NCI-H1694 treated with DMSO at 0.1 percent for 48 hours (cell line): Measurements from ENCODE around the gene B4GALNT3.
"Not testable (repeated sequence)": the region's sequence is repeated elsewhere in the genome, so short reads cannot be mapped to it uniquely, and the experiment has no call there.

Experiments
- DNase-seq: peaks from one replicate; lab custom pipeline; 2025; lab: John Stamatoyannopoulos, UW

B4GALNT3 gene

GRCh38 chr12:575129-575502, 115.4 kb downstream of the B4GALNT3 start:
- DNase-seq: no peak

- peak; percentile 69 for DNase-seq
These were observed 116.3 kb downstream of the B4GALNT3 start for GRCh38 chr12:575948-576614.

- no peak for DNase-seq
These were observed 116.9 kb downstream of the B4GALNT3 start for GRCh38 chr12:576615-577110.

GRCh38 chr12:577994-578747, 118.4 kb downstream of the B4GALNT3 start:
- not testable (repeated sequence) for DNase-seq

GRCh38 chr12:578748-579419, 119.1 kb downstream of the B4GALNT3 start:
- no peak for DNase-seq

GRCh38 chr12:579420-580110, 119.8 kb downstream of the B4GALNT3 start:
- no peak for DNase-seq

GRCh38 chr12:580813-581212, 121.1 kb downstream of the B4GALNT3 start:
- DNase-seq: no peak

GRCh38 chr12:581321-581720, 121.6 kb downstream of the B4GALNT3 start:
- no peak for DNase-seq

- DNase-seq: no peak
These were observed 122.0 kb downstream of the B4GALNT3 start for GRCh38 chr12:581746-582145.

GRCh38 chr12:583251-583869, 123.6 kb downstream of the B4GALNT3 start:
- DNase-seq: no peak

GRCh38 chr12:585062-586061, 125.6 kb downstream of the B4GALNT3 start:
- DNase-seq: no peak

GRCh38 chr12:586318-587071, 126.8 kb downstream of the B4GALNT3 start:
- no peak for DNase-seq

GRCh38 chr12:587132-588023, 127.6 kb downstream of the B4GALNT3 start:
- no peak for DNase-seq

- DNase-seq: no peak
These were observed 128.2 kb downstream of the B4GALNT3 start for GRCh38 chr12:588024-588322.

- no peak for DNase-seq
These were observed 128.9 kb downstream of the B4GALNT3 start for GRCh38 chr12:588646-589045.

GRCh38 chr12:590206-590750, 130.5 kb downstream of the B4GALNT3 start:
- DNase-seq: no peak

- peak; percentile 68 for DNase-seq
These were observed 131.7 kb downstream of the B4GALNT3 start for GRCh38 chr12:591167-592023.

GRCh38 chr12:592024-592505, 132.3 kb downstream of the B4GALNT3 start:
- no peak for DNase-seq
